Activated T-helper 17 cell treated with anti-CD3 and anti-CD28 coated beads, Interleukin-2, amount 50 U/mL, for 72 hours (primary cell): Measurements from ENCODE around the gene SRXN1. TPM values are rescaled to one million over a fixed set of nuclear protein-coding genes. Genes with fewer than 3 reads are reported as not detected.

Source experiments
- ATAC-seq: fragments of 150-1000 bp; cut with Tn5 transposase; replicated peaks from 2 replicates; pipeline ENCODE4 v1.10.0; 2021; ENCODE audit warnings: mild to moderate bottlenecking, moderate library complexity
- H3K27ac Mint-ChIP-seq: one replicate; pipeline ENCODE4 v1.8.0; 2022; ENCODE audit warnings: mixed read lengths
- H3K27me3 Mint-ChIP-seq: one replicate; pipeline ENCODE4 v1.8.0; 2022; ENCODE audit warnings: mixed read lengths
- H3K36me3 Mint-ChIP-seq: one replicate; pipeline ENCODE4 v1.8.0; 2022; ENCODE audit warnings: low read depth, mild to moderate bottlenecking, mixed read lengths
- H3K4me1 Mint-ChIP-seq: one replicate; pipeline ENCODE4 v1.8.0; 2022; ENCODE audit warnings: mixed read lengths
- H3K4me3 Mint-ChIP-seq: one replicate; pipeline ENCODE4 v1.8.0; 2022; ENCODE audit warnings: mild to moderate bottlenecking, mixed read lengths
- H3K9me3 Mint-ChIP-seq: one replicate; pipeline ENCODE4 v1.8.0; 2022; ENCODE audit warnings: mixed read lengths
- total RNA-seq, 2 donors: library from RNA; stranded (reverse); gene quantifications; one replicate each; pipeline ENCODE4 v1.2.3, GENCODE V29; 2022

The SRXN1 gene
- total RNA-seq, 2 donors from 2014 or later = 14.6 to 24.6 TPM

DNA sequence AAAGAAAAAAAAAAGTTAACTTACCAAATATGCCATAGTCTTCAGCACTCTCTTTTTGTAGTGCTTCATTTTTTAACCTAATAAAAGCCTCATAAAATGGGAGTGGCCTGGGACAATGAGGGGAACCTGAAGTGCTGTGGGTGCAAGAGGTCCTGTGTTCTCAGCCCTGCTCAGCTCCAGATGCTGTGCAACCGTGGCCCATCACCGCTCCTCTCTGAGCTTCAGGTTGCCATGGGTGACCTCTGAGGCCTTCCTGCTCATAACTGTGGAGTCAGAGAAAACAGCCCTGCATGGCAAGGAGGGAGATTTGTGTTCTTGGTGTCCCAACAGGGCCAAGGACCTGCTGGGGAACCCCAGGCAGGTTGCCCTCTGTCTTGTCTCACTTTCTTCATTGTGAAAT, 52.9 kb downstream of the SRXN1 start:
- no peak for ATAC-seq
- no peaks in the 10 kb centered on the region for H3K36me3 Mint-ChIP-seq
- H3K27ac Mint-ChIP-seq = no peak overlapping the region
- no peaks in the 10 kb centered on the region for H3K4me1 Mint-ChIP-seq
- H3K9me3 Mint-ChIP-seq = no peaks in the 10 kb centered on the region
- H3K4me3 Mint-ChIP-seq = no peak overlapping the region
- peaks cover 14% of the 10 kb centered on the region for H3K27me3 Mint-ChIP-seq

DNA sequence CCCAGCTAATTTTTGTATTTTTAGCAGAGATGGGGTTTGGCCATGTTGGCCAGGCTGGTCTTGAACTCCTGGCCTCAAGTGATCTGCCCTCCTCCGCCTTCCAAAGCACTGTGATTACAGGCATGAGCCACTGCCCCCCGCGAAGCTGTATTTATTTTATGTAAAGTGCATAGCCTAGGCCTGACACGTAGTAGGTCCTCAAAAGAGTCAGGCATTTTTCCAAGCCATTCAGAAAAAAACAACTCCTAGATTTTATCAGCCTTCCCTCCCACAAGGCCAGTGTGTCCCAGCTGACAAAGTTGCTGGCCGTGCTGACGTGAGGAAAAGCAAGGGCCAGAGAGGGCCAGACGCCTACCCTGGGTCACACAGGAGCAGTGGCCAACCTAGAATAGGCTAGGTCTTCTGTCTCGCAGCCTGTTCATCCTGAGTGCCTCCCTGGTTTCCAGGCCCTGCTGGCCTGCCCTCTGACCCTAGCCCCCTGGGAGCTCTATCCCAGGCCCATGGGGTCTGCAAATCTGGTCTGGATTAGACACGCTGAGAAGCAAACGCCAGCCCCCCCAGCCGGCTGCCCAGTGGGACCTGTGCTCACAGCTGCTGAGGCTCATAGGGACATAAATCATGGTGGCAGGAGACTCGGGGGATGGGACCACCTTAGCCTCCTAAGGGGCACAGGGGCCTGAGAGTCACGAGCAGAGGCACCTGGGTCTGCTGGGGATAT, 54.7 kb downstream of the SRXN1 start:
- H3K36me3 Mint-ChIP-seq = no peaks in the 10 kb centered on the region
- no peak for ATAC-seq
- H3K27me3 Mint-ChIP-seq = peaks cover 11% of the 10 kb centered on the region
- no peak overlapping the region for H3K27ac Mint-ChIP-seq
- H3K4me1 Mint-ChIP-seq = no peaks in the 10 kb centered on the region
- H3K9me3 Mint-ChIP-seq = no peaks in the 10 kb centered on the region
- H3K4me3 Mint-ChIP-seq = no peak overlapping the region

DNA sequence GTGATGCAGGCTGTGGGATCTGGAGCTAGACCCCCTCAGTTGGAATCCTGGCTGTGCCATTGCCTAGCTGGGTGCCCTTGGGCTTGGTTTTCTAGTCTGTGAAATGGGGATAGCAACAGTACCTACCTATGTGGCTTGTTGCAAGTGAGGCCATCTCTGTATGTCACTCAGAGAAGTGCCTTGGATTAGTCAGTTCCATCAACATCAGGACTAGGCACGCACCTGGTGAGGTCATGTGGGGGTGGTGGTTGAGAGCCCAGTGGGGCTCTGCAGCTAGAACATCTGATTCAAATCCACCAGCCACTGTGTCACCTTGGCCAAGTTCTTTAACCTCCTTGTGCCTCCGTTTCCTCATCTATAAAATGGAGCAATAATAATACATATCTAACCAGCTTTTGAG, 55.4 kb downstream of the SRXN1 start:
- Mint-ChIP-seq H3K27me3 (peaks cover 11% of the 10 kb centered on the region), H3K27ac (no peak overlapping the region), H3K4me3 (no peak overlapping the region), H3K4me1 (no peaks in the 10 kb centered on the region), H3K9me3 (no peaks in the 10 kb centered on the region), H3K36me3 (no peaks in the 10 kb centered on the region)
- ATAC-seq = peak; percentile 60

Other genes starting within 250 kb of the SRXN1 start
- 10 to 100 TPM; 81.9 to 84.0 TPM for gene RBCK1, start 244.9 kb downstream of the SRXN1 start, total RNA-seq
- gene TBC1D20, start 190.7 kb downstream of the SRXN1 start, total RNA-seq = 10 to 100 TPM; 20.5 to 21.9 TPM
- gene CSNK2A1, start 109.4 kb downstream of the SRXN1 start, total RNA-seq = 100 to 1,000 TPM; 141 to 145 TPM
- not detected for gene TCF15, start 42.9 kb downstream of the SRXN1 start, total RNA-seq
- gene SCRT2, start 22.6 kb upstream of the SRXN1 start, total RNA-seq = not detected
- not detected for gene SLC52A3, start 115.3 kb upstream of the SRXN1 start, total RNA-seq
- 10 to 100 TPM; 17.4 to 20.8 TPM for gene FAM110A, start 180.5 kb upstream of the SRXN1 start, total RNA-seq